ENCODE measurements around the gene MLLT1.

- no peak for TF ChIP-seq CTCF (IDR thresholded peaks at IDR 0.05)
- TF ChIP-seq POLR2A (IDR thresholded peaks at IDR 0.05) = no peak
These were observed 1.7 kb downstream of the MLLT1 start for GRCh38 chr19:6278051-6278450.

Data from heart left ventricle (tissue), 13 donors.